Measurements from ENCODE around the gene FAF1.

Gene FAF1

DNA sequence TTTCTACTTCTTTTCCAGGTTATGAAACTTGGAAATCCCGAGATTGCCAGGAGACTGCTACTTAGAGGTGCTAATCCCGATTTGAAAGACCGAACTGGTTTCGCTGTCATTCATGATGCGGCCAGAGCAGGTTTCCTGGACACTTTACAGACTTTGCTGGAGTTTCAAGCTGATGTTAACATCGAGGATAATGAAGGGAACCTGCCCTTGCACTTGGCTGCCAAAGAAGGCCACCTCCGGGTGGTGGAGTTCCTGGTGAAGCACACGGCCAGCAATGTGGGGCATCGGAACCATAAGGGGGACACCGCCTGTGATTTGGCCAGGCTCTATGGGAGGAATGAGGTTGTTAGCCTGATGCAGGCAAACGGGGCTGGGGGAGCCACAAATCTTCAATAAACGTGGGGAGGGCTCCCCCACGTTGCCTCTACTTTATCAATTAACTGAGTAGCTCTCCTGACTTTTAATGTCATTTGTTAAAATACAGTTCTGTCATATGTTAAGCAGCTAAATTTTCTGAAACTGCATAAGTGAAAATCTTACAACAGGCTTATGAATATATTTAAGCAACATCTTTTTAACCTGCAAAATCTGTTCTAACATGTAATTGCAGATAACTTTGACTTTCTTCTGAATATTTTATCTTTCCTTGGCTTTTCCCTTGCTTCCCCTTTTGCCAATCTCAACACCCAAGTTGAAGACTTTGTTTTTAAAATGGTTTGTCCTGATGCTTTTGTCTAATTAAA is 14.0 kb upstream of the FAF1 start:
- CTCF ChIA-PET: interaction anchor here (0.5 to 1.0 kb wide), 2 partner anchors 215 to 294 kb away, joined by 3 to 4 read pairs; no protein-coding TSS in a partner anchor
- H3K4me1 ChIP-seq (ENCODE audit: control insufficient read depth, insufficient read depth, low read length): peaks cover 10% of the 10 kb centered on the region; the same call in 1 of the 2 replicates
- no peaks in the 10 kb centered on the region for H3K9me3 ChIP-seq (ENCODE audit: control insufficient read depth, insufficient read depth, low read depth, low read length)
- peaks cover 0 to 2% of the 10 kb centered on the region in 2 experiments; a peak in 1 of 3 replicates for H3K36me3 ChIP-seq (ENCODE audit: control insufficient read depth in 2 of 2, insufficient read depth in 1 of 2, low read length in 2 of 2)
- H3K27ac ChIP-seq (ENCODE audit: extremely low read depth, low read depth, low read length): peak overlapping the region; percentile 50
- POLR2A ChIA-PET: interaction anchor here (2.3 kb wide), 2 partner anchors 9 to 14 kb away, joined by 11 to 21 read pairs; partner anchors contain the start of gene FAF1
- H3K4me3 ChIP-seq (ENCODE audit: low read depth, low read length): peak overlapping the region; percentile 91
- TF ChIP-seq ZBTB7A (tag by site-specific recombination; IDR thresholded peaks at IDR 0.05; ENCODE audit: low read depth) (no peak), ZNF837 (tag by site-specific recombination; IDR thresholded peaks at IDR 0.05) (no peak), ZSCAN23 (tag by site-specific recombination; IDR thresholded peaks at IDR 0.05) (no peak), SCRT1 (tag by site-specific recombination; IDR thresholded peaks at IDR 0.05; ENCODE audit: borderline replicate concordance) (no peak), ZXDB (tag by site-specific recombination; IDR thresholded peaks at IDR 0.05) (no peak), SCRT2 (tag by site-specific recombination; IDR thresholded peaks at IDR 0.05) (no peak), ZFP3 (tag by site-specific recombination; IDR thresholded peaks at IDR 0.05; ENCODE audit: low read depth) (no peak), ZNF660 (tag by site-specific recombination; IDR thresholded peaks at IDR 0.05) (no peak), ZNF140 (tag by site-specific recombination; IDR thresholded peaks at IDR 0.05) (no peak), ZNF791 (tag by site-specific recombination; IDR thresholded peaks at IDR 0.05) (no peak), IKZF3 (tag by site-specific recombination; IDR thresholded peaks at IDR 0.05) (no peak), GFI1B (tag by site-specific recombination; IDR thresholded peaks at IDR 0.05) (no peak), ZNF792 (tag by site-specific recombination; IDR thresholded peaks at IDR 0.05) (no peak), ZNF549 (tag by site-specific recombination; IDR thresholded peaks at IDR 0.05) (no peak), ZBTB17 (tag by site-specific recombination; IDR thresholded peaks at IDR 0.05) (peak; percentile 78), FEZF1 (tag by site-specific recombination; IDR thresholded peaks at IDR 0.05) (no peak), ZFP69B (tag by site-specific recombination; IDR thresholded peaks at IDR 0.05) (no peak), KLF9 (tag by site-specific recombination; IDR thresholded peaks at IDR 0.05; ENCODE audit: low read depth) (no peak)
- TF ChIP-seq, protein P1, sequence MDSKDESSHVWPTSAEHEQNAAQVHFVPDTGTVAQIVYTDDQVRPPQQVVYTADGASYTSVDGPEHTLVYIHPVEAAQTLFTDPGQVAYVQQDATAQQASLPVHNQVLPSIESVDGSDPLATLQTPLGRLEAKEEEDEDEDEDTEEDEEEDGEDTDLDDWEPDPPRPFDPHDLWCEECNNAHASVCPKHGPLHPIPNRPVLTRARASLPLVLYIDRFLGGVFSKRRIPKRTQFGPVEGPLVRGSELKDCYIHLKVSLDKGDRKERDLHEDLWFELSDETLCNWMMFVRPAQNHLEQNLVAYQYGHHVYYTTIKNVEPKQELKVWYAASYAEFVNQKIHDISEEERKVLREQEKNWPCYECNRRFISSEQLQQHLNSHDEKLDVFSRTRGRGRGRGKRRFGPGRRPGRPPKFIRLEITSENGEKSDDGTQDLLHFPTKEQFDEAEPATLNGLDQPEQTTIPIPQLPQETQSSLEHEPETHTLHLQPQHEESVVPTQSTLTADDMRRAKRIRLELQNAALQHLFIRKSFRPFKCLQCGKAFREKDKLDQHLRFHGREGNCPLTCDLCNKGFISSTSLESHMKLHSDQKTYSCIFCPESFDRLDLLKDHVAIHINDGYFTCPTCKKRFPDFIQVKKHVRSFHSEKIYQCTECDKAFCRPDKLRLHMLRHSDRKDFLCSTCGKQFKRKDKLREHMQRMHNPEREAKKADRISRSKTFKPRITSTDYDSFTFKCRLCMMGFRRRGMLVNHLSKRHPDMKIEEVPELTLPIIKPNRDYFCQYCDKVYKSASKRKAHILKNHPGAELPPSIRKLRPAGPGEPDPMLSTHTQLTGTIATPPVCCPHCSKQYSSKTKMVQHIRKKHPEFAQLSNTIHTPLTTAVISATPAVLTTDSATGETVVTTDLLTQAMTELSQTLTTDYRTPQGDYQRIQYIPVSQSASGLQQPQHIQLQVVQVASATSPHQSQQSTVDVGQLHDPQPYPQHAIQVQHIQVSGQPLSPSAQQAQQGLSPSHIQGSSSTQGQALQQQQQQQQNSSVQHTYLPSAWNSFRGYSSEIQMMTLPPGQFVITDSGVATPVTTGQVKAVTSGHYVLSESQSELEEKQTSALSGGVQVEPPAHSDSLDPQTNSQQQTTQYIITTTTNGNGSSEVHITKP (tag by site-specific recombination; IDR thresholded peaks at IDR 0.05): peak; percentile 65
- TF ChIP-seq, protein P2, sequence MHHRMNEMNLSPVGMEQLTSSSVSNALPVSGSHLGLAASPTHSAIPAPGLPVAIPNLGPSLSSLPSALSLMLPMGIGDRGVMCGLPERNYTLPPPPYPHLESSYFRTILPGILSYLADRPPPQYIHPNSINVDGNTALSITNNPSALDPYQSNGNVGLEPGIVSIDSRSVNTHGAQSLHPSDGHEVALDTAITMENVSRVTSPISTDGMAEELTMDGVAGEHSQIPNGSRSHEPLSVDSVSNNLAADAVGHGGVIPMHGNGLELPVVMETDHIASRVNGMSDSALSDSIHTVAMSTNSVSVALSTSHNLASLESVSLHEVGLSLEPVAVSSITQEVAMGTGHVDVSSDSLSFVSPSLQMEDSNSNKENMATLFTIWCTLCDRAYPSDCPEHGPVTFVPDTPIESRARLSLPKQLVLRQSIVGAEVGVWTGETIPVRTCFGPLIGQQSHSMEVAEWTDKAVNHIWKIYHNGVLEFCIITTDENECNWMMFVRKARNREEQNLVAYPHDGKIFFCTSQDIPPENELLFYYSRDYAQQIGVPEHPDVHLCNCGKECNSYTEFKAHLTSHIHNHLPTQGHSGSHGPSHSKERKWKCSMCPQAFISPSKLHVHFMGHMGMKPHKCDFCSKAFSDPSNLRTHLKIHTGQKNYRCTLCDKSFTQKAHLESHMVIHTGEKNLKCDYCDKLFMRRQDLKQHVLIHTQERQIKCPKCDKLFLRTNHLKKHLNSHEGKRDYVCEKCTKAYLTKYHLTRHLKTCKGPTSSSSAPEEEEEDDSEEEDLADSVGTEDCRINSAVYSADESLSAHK (tag by site-specific recombination; IDR thresholded peaks at IDR 0.05): no peak
- TF ChIP-seq, protein P3, sequence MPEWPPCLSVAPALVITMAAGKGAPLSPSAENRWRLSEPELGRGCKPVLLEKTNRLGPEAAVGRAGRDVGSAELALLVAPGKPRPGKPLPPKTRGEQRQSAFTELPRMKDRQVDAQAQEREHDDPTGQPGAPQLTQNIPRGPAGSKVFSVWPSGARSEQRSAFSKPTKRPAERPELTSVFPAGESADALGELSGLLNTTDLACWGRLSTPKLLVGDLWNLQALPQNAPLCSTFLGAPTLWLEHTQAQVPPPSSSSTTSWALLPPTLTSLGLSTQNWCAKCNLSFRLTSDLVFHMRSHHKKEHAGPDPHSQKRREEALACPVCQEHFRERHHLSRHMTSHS (tag by site-specific recombination; IDR thresholded peaks at IDR 0.05): no peak
- TF ChIP-seq, protein P4, sequence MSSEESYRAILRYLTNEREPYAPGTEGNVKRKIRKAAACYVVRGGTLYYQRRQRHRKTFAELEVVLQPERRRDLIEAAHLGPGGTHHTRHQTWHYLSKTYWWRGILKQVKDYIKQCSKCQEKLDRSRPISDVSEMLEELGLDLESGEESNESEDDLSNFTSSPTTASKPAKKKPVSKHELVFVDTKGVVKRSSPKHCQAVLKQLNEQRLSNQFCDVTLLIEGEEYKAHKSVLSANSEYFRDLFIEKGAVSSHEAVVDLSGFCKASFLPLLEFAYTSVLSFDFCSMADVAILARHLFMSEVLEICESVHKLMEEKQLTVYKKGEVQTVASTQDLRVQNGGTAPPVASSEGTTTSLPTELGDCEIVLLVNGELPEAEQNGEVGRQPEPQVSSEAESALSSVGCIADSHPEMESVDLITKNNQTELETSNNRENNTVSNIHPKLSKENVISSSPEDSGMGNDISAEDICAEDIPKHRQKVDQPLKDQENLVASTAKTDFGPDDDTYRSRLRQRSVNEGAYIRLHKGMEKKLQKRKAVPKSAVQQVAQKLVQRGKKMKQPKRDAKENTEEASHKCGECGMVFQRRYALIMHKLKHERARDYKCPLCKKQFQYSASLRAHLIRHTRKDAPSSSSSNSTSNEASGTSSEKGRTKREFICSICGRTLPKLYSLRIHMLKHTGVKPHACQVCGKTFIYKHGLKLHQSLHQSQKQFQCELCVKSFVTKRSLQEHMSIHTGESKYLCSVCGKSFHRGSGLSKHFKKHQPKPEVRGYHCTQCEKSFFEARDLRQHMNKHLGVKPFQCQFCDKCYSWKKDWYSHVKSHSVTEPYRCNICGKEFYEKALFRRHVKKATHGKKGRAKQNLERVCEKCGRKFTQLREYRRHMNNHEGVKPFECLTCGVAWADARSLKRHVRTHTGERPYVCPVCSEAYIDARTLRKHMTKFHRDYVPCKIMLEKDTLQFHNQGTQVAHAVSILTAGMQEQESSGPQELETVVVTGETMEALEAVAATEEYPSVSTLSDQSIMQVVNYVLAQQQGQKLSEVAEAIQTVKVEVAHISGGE (tag by site-specific recombination; conservative IDR thresholded peaks at IDR 0.05; ENCODE audit: low read depth): peak; percentile 86
- TF ChIP-seq, protein P5, sequence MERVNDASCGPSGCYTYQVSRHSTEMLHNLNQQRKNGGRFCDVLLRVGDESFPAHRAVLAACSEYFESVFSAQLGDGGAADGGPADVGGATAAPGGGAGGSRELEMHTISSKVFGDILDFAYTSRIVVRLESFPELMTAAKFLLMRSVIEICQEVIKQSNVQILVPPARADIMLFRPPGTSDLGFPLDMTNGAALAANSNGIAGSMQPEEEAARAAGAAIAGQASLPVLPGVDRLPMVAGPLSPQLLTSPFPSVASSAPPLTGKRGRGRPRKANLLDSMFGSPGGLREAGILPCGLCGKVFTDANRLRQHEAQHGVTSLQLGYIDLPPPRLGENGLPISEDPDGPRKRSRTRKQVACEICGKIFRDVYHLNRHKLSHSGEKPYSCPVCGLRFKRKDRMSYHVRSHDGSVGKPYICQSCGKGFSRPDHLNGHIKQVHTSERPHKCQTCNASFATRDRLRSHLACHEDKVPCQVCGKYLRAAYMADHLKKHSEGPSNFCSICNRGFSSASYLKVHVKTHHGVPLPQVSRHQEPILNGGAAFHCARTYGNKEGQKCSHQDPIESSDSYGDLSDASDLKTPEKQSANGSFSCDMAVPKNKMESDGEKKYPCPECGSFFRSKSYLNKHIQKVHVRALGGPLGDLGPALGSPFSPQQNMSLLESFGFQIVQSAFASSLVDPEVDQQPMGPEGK (tag by site-specific recombination; IDR thresholded peaks at IDR 0.05): 0 out of 2 replicates have a peak, but pooled peaks have one; percentile 34
- TF ChIP-seq, protein P6, sequence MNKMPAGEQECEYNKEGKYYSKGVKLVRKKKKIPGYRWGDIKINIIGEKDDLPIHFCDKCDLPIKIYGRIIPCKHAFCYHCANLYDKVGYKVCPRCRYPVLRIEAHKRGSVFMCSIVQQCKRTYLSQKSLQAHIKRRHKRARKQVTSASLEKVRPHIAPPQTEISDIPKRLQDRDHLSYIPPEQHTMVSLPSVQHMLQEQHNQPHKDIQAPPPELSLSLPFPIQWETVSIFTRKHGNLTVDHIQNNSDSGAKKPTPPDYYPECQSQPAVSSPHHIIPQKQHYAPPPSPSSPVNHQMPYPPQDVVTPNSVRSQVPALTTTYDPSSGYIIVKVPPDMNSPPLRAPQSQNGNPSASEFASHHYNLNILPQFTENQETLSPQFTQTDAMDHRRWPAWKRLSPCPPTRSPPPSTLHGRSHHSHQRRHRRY (tag by site-specific recombination; IDR thresholded peaks at IDR 0.05): no peak

Data from HEK293 (cell line).